HEK293 (cell line): ENCODE measurements around the gene DTL.

Experiments
- CTCF ChIA-PET: fragments of 350-600 bp; formaldehyde crosslinking; extraction: SDS; loops from one replicate; lab custom pipeline; 2021; ENCODE audit warnings: antibody characterized with exemption; lab: Yijun Ruan, JAX
- POLR2A ChIA-PET: fragments of 300-600 bp; formaldehyde crosslinking; extraction: SDS; loops from one replicate; lab custom pipeline; 2020; ENCODE audit warnings: antibody characterized with exemption, inconsistent platforms; lab: Yijun Ruan, JAX
- H3K27ac ChIP-seq: fragments of 200-500 bp; sonication (Bioruptor generic); 2 replicates; pipeline ENCODE4 v1.5.1; 2014; ENCODE audit warnings: low read depth, low read length, control low read depth, inconsistent platforms; ENCODE audit errors: extremely low read depth
- H3K36me3 ChIP-seq, 2 experiments: fragments of 200-500 bp in 1 of 2; sonication (Bioruptor generic) in 1 of 2; 1 replicate in 1 of 2; 2 replicates in 1 of 2; pipeline ENCODE4 v1.5.1; 2014 to 2017; ENCODE audit warnings: inconsistent platforms in 2 of 2, low read length in 2 of 2; ENCODE audit not compliant: control insufficient read depth in 2 of 2, insufficient read depth in 1 of 2
- H3K4me1 ChIP-seq: fragments of 200-500 bp; sonication (Bioruptor generic); 2 replicates; pipeline ENCODE4 v1.5.1; 2014; ENCODE audit warnings: mild to moderate bottlenecking, low read length, inconsistent platforms; ENCODE audit not compliant: control insufficient read depth, insufficient read depth
- H3K4me3 ChIP-seq: 2 replicates; pipeline ENCODE4 v1.5.1; 2011; ENCODE audit warnings: low read depth, mild to moderate bottlenecking, control low read depth, low read length, moderate library complexity
- H3K9me3 ChIP-seq: fragments of 200-500 bp; sonication (Bioruptor generic); 2 replicates; pipeline ENCODE4 v1.5.1; 2014; ENCODE audit warnings: low read depth, low read length, inconsistent platforms; ENCODE audit not compliant: control insufficient read depth, insufficient read depth
- HIC1 ChIP-seq: fragments of 450-650 bp; formaldehyde crosslinking; IDR thresholded peaks from 2 replicates; pipeline ENCODE4 v1.5.1; 2016; ENCODE audit warnings: missing biosample characterization, missing genetic modification characterization
- KLF8 ChIP-seq: fragments of 450-650 bp; formaldehyde crosslinking; IDR thresholded peaks from 2 replicates; pipeline ENCODE4 v1.5.1; 2016; ENCODE audit warnings: missing biosample characterization, missing genetic modification characterization
- SETDB1 ChIP-seq: IDR thresholded peaks from one replicate; pipeline ENCODE4 v1.6.1; 2017; ENCODE audit warnings: mild to moderate bottlenecking, low read length, moderate library complexity, mixed read lengths; ENCODE audit not compliant: insufficient read length
- ZNF10 ChIP-seq: fragments of 450-650 bp; formaldehyde crosslinking; IDR thresholded peaks from 2 replicates; pipeline ENCODE4 v1.5.1; 2017; ENCODE audit warnings: missing biosample characterization, missing genetic modification characterization
- ZNF112 ChIP-seq: fragments of 450-650 bp; formaldehyde crosslinking; IDR thresholded peaks from 2 replicates; pipeline ENCODE4 v1.5.0; 2017; ENCODE audit warnings: missing biosample characterization, missing genetic modification characterization
- ZNF132 ChIP-seq: fragments of 450-650 bp; formaldehyde crosslinking; IDR thresholded peaks from 2 replicates; pipeline ENCODE4 v1.5.1; 2017; ENCODE audit warnings: missing biosample characterization, missing genetic modification characterization, borderline replicate concordance
- ZNF223 ChIP-seq: fragments of 450-650 bp; formaldehyde crosslinking; IDR thresholded peaks from 2 replicates; pipeline ENCODE4 v1.5.1; 2016; ENCODE audit warnings: missing biosample characterization, missing genetic modification characterization
- ZNF248 ChIP-seq: fragments of 450-650 bp; formaldehyde crosslinking; IDR thresholded peaks from 2 replicates; pipeline ENCODE4 v1.5.1; 2017; ENCODE audit warnings: missing biosample characterization, missing genetic modification characterization
- ZNF280D ChIP-seq: fragments of 450-650 bp; formaldehyde crosslinking; IDR thresholded peaks from 2 replicates; pipeline ENCODE4 v1.5.1; 2016; ENCODE audit warnings: missing biosample characterization, missing genetic modification characterization
- ZNF335 ChIP-seq: fragments of 450-650 bp; formaldehyde crosslinking; conservative IDR thresholded peaks from 2 replicates; pipeline ENCODE4 v1.5.1; 2016; ENCODE audit warnings: missing biosample characterization, missing genetic modification characterization
- ZNF423 ChIP-seq: fragments of 450-650 bp; formaldehyde crosslinking; IDR thresholded peaks from 2 replicates; pipeline ENCODE4 v1.5.1; 2016; ENCODE audit warnings: missing biosample characterization, missing genetic modification characterization
- ZNF48 ChIP-seq: fragments of 450-650 bp; formaldehyde crosslinking; IDR thresholded peaks from 2 replicates; pipeline ENCODE4 v1.5.1; 2016; ENCODE audit warnings: missing biosample characterization, missing genetic modification characterization
- ZNF530 ChIP-seq: fragments of 450-650 bp; formaldehyde crosslinking; IDR thresholded peaks from 2 replicates; pipeline ENCODE4 v1.5.1; 2016; ENCODE audit warnings: low read depth, missing biosample characterization, missing genetic modification characterization
- ZNF571 ChIP-seq: fragments of 450-650 bp; formaldehyde crosslinking; IDR thresholded peaks from 2 replicates; pipeline ENCODE4 v1.5.0; 2017; ENCODE audit warnings: missing biosample characterization, missing genetic modification characterization
- ZNF747 ChIP-seq: fragments of 450-650 bp; formaldehyde crosslinking; IDR thresholded peaks from 2 replicates; pipeline ENCODE4 v1.5.1; 2016; ENCODE audit warnings: missing biosample characterization, missing genetic modification characterization
- TF ChIP-seq, protein P1 (sequence below): fragments of 450-650 bp; formaldehyde crosslinking; IDR thresholded peaks from 2 replicates; pipeline ENCODE4 v1.5.1; 2016; ENCODE audit warnings: missing biosample characterization, missing genetic modification characterization
- TF ChIP-seq, protein P2 (sequence below): fragments of 450-650 bp; IDR thresholded peaks from 2 replicates; pipeline ENCODE4 v1.5.1; 2018; ENCODE audit warnings: missing biosample characterization, missing genetic modification characterization
- TF ChIP-seq, protein P3 (sequence below): fragments of 450-650 bp; formaldehyde crosslinking; IDR thresholded peaks from 2 replicates; pipeline ENCODE4 v1.5.1; 2016; ENCODE audit warnings: missing biosample characterization, missing genetic modification characterization
- TF ChIP-seq, protein P4 (sequence below): fragments of 450-650 bp; formaldehyde crosslinking; IDR thresholded peaks from 2 replicates; pipeline ENCODE4 v1.5.1; 2016; ENCODE audit warnings: missing biosample characterization, missing genetic modification characterization

The DTL gene

GRCh38 chr1:212042436-212042835 lies 6.9 kb downstream of the DTL start:
- no peak overlapping the region for H3K4me3 ChIP-seq
- peaks cover 27 to 71% of the 10 kb centered on the region in 2 experiments for H3K36me3 ChIP-seq
- TF ChIP-seq ZNF571 (tag by site-specific recombination), result no peak
- TF ChIP-seq ZNF10 (tag by site-specific recombination), result no peak
- TF ChIP-seq ZNF132 (tag by site-specific recombination), result no peak
- no peak for TF ChIP-seq ZNF423 (tag by site-specific recombination)
- TF ChIP-seq, protein P1, sequence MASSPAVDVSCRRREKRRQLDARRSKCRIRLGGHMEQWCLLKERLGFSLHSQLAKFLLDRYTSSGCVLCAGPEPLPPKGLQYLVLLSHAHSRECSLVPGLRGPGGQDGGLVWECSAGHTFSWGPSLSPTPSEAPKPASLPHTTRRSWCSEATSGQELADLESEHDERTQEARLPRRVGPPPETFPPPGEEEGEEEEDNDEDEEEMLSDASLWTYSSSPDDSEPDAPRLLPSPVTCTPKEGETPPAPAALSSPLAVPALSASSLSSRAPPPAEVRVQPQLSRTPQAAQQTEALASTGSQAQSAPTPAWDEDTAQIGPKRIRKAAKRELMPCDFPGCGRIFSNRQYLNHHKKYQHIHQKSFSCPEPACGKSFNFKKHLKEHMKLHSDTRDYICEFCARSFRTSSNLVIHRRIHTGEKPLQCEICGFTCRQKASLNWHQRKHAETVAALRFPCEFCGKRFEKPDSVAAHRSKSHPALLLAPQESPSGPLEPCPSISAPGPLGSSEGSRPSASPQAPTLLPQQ (tag by site-specific recombination), result no peak
- TF ChIP-seq, protein P2, sequence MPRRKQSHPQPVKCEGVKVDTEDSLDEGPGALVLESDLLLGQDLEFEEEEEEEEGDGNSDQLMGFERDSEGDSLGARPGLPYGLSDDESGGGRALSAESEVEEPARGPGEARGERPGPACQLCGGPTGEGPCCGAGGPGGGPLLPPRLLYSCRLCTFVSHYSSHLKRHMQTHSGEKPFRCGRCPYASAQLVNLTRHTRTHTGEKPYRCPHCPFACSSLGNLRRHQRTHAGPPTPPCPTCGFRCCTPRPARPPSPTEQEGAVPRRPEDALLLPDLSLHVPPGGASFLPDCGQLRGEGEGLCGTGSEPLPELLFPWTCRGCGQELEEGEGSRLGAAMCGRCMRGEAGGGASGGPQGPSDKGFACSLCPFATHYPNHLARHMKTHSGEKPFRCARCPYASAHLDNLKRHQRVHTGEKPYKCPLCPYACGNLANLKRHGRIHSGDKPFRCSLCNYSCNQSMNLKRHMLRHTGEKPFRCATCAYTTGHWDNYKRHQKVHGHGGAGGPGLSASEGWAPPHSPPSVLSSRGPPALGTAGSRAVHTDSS, result no peak
- TF ChIP-seq ZNF280D, result no peak
- TF ChIP-seq, protein P3, sequence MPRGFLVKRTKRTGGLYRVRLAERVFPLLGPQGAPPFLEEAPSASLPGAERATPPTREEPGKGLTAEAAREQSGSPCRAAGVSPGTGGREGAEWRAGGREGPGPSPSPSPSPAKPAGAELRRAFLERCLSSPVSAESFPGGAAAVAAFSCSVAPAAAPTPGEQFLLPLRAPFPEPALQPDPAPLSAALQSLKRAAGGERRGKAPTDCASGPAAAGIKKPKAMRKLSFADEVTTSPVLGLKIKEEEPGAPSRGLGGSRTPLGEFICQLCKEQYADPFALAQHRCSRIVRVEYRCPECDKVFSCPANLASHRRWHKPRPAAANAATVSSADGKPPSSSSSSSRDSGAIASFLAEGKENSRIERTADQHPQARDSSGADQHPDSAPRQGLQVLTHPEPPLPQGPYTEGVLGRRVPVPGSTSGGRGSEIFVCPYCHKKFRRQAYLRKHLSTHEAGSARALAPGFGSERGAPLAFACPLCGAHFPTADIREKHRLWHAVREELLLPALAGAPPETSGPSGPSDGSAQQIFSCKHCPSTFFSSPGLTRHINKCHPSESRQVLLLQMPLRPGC, result no peak
- no peak for TF ChIP-seq HIC1 (tag by site-specific recombination)
- no peak for TF ChIP-seq ZNF48 (tag by site-specific recombination)
- no peak for TF ChIP-seq ZNF747 (tag by site-specific recombination)
- TF ChIP-seq, protein P4, sequence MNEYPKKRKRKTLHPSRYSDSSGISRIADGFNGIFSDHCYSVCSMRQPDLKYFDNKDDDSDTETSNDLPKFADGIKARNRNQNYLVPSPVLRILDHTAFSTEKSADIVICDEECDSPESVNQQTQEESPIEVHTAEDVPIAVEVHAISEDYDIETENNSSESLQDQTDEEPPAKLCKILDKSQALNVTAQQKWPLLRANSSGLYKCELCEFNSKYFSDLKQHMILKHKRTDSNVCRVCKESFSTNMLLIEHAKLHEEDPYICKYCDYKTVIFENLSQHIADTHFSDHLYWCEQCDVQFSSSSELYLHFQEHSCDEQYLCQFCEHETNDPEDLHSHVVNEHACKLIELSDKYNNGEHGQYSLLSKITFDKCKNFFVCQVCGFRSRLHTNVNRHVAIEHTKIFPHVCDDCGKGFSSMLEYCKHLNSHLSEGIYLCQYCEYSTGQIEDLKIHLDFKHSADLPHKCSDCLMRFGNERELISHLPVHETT (tag by site-specific recombination), result no peak
- TF ChIP-seq, all 188 proteins: peak for 0
- no peak overlapping the region for H3K27ac ChIP-seq
- POLR2A ChIA-PET, result no interaction called here
- peaks cover 3% of the 10 kb centered on the region; the same call in 1 of the 2 replicates for H3K4me1 ChIP-seq
- no peaks in the 10 kb centered on the region for H3K9me3 ChIP-seq
- CTCF ChIA-PET, result no interaction called here

DNA sequence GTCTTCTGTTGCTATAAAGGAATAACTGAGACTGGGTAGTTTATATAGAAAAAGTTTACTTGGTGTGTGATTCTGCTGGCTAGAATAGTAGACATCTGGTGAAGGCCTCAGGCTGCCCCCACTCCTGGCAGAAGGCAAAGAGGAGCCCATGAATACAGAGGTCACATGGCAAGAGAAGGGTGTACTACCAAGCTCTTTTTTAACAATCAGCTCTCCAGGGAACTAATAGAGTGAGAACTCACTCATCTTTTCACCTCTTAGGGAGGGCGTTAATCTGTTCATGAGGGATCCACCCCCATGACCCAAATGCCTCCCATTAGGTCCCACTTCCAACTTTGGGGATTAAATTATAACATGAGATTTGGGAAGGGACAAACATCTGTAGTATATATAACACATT lies 9.3 kb downstream of the DTL start:
- ChIA-PET POLR2A (interaction anchor here (0.9 kb wide), 1 partner anchor 9 kb away, joined by 4 read pairs; the partner anchor contains the start of genes DTL and INTS7), CTCF (interaction anchor here (0.6 to 6.3 kb wide), 2 partner anchors 10 to 430 kb away, joined by 3 to 39 read pairs; partner anchors contain the start of genes DTL and INTS7)
- Histone ChIP-seq H3K4me1 (no peaks in the 10 kb centered on the region), H3K9me3 (no peaks in the 10 kb centered on the region), H3K27ac (no peak overlapping the region), H3K36me3 (peaks cover 47 to 85% of the 10 kb centered on the region in 2 experiments), H3K4me3 (no peak overlapping the region)
- TF ChIP-seq ZNF248, result no peak
- no peak for TF ChIP-seq SETDB1
- TF ChIP-seq KLF8 (tag by site-specific recombination), result no peak
- no peak for TF ChIP-seq ZNF530 (tag by site-specific recombination)
- TF ChIP-seq ZNF335 (tag by site-specific recombination), result no peak
- TF ChIP-seq ZNF223 (tag by site-specific recombination), result no peak
- TF ChIP-seq ZNF112 (tag by site-specific recombination), result no peak
